Cardiac muscle cell (in vitro differentiated cells and primary cell): Measurements from ENCODE around the gene PCDHB7. TPM values are rescaled to one million over a fixed set of nuclear protein-coding genes. Genes with fewer than 3 reads are reported as not detected.
"Not testable (repeated sequence)": the region's sequence is repeated elsewhere in the genome, so short reads cannot be mapped to it uniquely, and the experiment has no call there.

Source experiments
- DNase-seq, 2 donors: peaks; one replicate each; pipeline versions ENCODE4 v3.0.0 to v3.0.0-alpha.2; 2010 to 2017; ENCODE audit warnings: low read depth in 1 of 2, low spot score in 1 of 2
- H3K27ac ChIP-seq: fragments of 200-600 bp; sonication (generic); 2 replicates; pipeline ENCODE4 v1.5.1; 2016
- H3K27me3 ChIP-seq: fragments of 200-600 bp; sonication (generic); 2 replicates; pipeline ENCODE4 v1.6.0; 2016; ENCODE audit warnings: control low read depth
- H3K36me3 ChIP-seq: fragments of 200-600 bp; sonication (generic); 2 replicates; pipeline ENCODE4 v1.5.1; 2016; ENCODE audit warnings: control low read depth
- H3K4me1 ChIP-seq: fragments of 200-600 bp; sonication (generic); 2 replicates; pipeline ENCODE4 v1.8.1; 2017; ENCODE audit warnings: low read depth, mild to moderate bottlenecking, mixed run types
- H3K4me3 ChIP-seq: fragments of 200-600 bp; sonication (generic); 2 replicates; pipeline ENCODE4 v1.5.1; 2016; ENCODE audit warnings: mild to moderate bottlenecking
- H3K9me3 ChIP-seq: fragments of 200-600 bp; sonication (generic); 2 replicates; pipeline ENCODE4 v1.5.1; 2017; ENCODE audit warnings: low read depth, mild to moderate bottlenecking, control low read depth
- polyA plus RNA-seq: library from polyadenylated mRNA; unstranded; fragments of >200 nt; fragmentation: Nextera tagmentation; extraction: Ambion mirVana; gene quantifications from 2 replicates; pipeline ENCODE4 v1.2.1, GENCODE V29; 2016
- total RNA-seq: library from RNA; depleted of rRNA; stranded (reverse); fragments of >200 nt; gene quantifications from 2 replicates; pipeline ENCODE4 v1.2.3, GENCODE V29; 2016
- TF ChIP-seq, protein P1 (sequence below): IDR thresholded peaks from 2 replicates; pipeline ENCODE4 v1.5.1; 2012; ENCODE audit warnings: low read depth, mild to moderate bottlenecking, low read length

Gene PCDHB7
- total RNA-seq (1.1 and 2.3 TPM in 2 replicates), polyA plus RNA-seq (0.40 and 1.0 TPM in 2 replicates)

DNA sequence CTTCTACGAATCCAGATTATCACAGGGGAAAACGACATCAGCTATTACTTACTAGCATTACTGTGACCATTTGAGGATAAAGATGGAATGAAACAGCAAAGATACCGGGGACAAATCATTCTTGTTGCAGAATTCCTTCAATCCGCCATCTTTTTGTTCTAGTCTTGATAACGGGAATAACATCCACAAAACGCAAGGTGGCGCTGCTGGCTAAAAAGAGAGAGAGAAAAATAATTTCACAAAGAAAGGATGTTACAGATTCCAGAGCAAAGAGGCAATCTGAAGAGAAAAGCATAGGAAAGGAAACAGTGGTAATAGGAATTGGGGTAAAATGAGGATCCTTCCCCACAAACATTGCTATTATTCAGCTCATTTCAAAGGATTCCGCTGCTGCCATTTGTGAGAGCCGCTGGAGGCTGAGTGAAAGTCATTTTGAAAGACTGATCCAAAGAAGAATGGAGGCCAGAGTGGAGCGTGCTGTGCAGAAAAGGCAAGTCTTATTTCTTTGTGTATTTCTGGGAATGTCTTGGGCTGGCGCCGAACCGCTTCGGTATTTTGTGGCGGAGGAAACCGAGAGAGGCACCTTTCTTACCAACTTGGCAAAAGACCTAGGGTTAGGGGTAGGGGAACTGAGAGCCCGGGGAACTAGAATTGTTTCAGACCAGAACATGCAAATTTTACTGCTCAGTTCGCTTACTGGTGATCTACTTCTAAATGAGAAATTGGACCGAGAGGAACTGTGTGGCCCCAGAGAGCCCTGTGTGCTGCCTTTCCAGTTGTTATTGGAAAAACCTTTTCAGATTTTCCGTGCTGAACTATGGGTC, at the start of gene PCDHB7:
Gene PCDHB7 (plus strand): TSS at position 264 of the 824 bp plus-strand sequence. CDS start 192 bp downstream, at position 456.
- no peaks in the 10 kb centered on the region for H3K27me3 ChIP-seq
- TF ChIP-seq, protein P1, sequence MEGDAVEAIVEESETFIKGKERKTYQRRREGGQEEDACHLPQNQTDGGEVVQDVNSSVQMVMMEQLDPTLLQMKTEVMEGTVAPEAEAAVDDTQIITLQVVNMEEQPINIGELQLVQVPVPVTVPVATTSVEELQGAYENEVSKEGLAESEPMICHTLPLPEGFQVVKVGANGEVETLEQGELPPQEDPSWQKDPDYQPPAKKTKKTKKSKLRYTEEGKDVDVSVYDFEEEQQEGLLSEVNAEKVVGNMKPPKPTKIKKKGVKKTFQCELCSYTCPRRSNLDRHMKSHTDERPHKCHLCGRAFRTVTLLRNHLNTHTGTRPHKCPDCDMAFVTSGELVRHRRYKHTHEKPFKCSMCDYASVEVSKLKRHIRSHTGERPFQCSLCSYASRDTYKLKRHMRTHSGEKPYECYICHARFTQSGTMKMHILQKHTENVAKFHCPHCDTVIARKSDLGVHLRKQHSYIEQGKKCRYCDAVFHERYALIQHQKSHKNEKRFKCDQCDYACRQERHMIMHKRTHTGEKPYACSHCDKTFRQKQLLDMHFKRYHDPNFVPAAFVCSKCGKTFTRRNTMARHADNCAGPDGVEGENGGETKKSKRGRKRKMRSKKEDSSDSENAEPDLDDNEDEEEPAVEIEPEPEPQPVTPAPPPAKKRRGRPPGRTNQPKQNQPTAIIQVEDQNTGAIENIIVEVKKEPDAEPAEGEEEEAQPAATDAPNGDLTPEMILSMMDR, result peak; percentile 34
- H3K4me3 ChIP-seq, result no peak within 1 kb of the TSS
- peak; percentile 18 to 24 for DNase-seq
- no peaks in the 10 kb centered on the region for H3K4me1 ChIP-seq
- H3K36me3 ChIP-seq, result no peaks in the 10 kb centered on the region
- H3K9me3 ChIP-seq, result no peaks in the 10 kb centered on the region
- no peak within 1 kb of the TSS for H3K27ac ChIP-seq

DNA sequence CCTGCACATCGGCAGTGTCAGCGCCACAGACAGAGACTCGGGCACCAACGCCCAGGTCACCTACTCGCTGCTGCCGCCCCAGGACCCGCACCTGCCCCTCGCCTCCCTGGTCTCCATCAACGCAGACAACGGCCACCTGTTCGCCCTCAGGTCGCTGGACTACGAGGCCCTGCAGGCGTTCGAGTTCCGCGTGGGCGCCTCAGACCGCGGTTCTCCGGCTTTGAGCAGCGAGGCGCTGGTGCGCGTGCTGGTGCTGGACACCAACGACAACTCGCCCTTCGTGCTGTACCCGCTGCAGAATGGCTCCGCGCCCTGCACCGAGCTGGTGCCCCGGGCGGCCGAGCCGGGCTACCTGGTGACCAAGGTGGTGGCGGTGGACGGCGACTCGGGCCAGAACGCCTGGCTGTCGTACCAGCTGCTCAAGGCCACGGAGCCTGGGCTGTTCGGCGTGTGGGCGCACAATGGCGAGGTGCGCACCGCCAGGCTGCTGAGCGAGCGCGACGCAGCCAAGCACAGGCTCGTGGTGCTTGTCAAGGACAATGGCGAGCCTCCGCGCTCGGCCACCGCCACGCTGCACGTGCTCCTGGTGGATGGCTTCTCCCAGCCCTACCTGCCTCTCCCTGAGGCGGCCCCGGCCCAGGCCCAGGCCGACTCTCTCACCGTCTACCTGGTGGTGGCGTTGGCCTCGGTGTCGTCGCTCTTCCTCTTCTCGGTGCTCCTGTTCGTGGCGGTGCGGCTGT, 48.9 kb upstream of the PCDHB7 start:
- not testable (repeated sequence) for H3K36me3 ChIP-seq, DNase-seq, H3K27me3 ChIP-seq, H3K4me1 ChIP-seq, H3K4me3 ChIP-seq, H3K27ac ChIP-seq, H3K9me3 ChIP-seq

DNA sequence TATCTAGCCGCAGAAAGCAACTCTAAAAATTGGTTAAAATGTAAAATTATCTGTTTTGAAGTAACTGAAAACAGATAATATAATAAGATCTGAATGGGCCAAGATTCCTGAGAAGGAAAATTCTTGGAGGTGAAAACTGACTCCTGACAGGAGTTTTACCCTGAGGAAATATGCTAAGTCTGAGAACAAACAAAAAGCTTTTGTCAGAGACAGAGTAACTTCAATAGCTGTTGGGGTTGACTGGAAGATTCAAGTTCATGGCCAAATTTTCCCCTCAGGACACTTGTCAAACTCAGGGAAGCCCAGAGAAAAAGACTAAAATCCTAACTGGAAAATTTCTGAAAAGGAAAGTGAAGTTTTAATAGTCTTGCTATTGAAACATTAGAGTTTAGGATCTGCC, 45.1 kb upstream of the PCDHB7 start:
- TF ChIP-seq, protein P1, result no peak
- Histone ChIP-seq H3K4me1 (peaks cover 7% of the 10 kb centered on the region), H3K4me3 (no peak overlapping the region), H3K27me3 (no peaks in the 10 kb centered on the region), H3K9me3 (no peaks in the 10 kb centered on the region), H3K36me3 (no peaks in the 10 kb centered on the region), H3K27ac (peak overlapping the region; percentile 39)
- no peak for DNase-seq

DNA sequence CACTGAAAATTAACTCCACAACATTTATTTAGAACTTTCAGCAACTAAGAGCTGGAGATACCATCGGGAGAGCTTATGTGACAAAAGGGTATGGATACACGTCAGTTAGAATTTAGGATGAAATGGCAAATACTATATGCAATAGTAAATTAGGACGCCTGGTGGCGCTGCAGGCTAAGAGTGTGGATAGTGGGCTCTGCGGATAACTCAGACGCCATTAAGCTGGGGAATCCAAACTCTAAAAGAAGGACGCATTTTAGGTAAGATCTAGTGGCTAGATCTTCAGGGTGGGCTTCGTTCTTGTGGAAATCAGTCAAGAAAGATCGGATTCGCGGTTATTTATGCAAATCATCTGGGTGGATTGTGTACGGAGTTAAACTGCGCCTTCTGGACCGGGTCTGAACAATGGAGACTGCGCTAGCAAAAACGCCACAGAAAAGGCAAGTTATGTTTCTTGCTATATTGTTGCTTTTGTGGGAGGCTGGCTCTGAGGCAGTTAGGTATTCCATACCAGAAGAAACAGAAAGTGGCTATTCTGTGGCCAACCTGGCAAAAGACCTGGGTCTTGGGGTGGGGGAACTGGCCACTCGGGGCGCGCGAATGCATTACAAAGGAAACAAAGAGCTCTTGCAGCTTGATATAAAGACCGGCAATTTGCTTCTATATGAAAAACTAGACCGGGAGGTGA, 37.3 kb upstream of the PCDHB7 start, which contains the start of gene PCDHB5:
Gene PCDHB5 (plus strand): TSS at position 177 of the 688 bp plus-strand sequence. CDS start 229 bp downstream, at position 406.
- TF ChIP-seq, protein P1, result peak; percentile 24
- H3K4me1 ChIP-seq, result no peaks in the 10 kb centered on the region
- peak; percentile 6 to 35 for DNase-seq
- no peaks in the 10 kb centered on the region for H3K27me3 ChIP-seq
- H3K9me3 ChIP-seq, result no peaks in the 10 kb centered on the region
- H3K27ac ChIP-seq, result peak within 1 kb of the TSS; percentile 51
- peak within 1 kb of the TSS; percentile 43 for H3K4me3 ChIP-seq
- peaks cover 4% of the 10 kb centered on the region for H3K36me3 ChIP-seq

DNA sequence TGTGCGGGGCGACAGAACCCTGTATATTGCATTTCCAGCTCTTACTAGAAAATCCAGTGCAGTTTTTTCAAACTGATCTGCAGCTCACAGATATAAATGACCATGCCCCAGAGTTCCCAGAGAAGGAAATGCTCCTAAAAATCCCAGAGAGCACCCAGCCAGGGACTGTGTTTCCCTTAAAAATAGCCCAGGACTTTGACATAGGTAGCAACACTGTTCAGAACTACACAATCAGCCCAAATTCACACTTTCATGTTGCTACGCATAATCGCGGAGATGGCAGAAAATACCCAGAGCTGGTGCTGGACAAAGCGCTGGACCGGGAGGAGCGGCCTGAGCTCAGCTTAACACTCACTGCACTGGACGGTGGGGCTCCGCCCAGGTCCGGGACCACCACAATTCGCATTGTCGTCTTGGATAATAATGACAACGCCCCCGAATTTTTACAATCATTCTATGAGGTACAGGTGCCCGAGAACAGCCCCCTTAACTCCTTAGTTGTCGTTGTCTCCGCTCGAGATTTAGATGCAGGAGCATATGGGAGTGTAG, 36.7 kb upstream of the PCDHB7 start:
- Histone ChIP-seq H3K4me1 (no peaks in the 10 kb centered on the region), H3K27me3 (no peaks in the 10 kb centered on the region), H3K36me3 (peaks cover 4% of the 10 kb centered on the region), H3K9me3 (no peaks in the 10 kb centered on the region), H3K27ac (no peak overlapping the region), H3K4me3 (peak overlapping the region; percentile 43)
- TF ChIP-seq, protein P1, result no peak
- no peak for DNase-seq

DNA sequence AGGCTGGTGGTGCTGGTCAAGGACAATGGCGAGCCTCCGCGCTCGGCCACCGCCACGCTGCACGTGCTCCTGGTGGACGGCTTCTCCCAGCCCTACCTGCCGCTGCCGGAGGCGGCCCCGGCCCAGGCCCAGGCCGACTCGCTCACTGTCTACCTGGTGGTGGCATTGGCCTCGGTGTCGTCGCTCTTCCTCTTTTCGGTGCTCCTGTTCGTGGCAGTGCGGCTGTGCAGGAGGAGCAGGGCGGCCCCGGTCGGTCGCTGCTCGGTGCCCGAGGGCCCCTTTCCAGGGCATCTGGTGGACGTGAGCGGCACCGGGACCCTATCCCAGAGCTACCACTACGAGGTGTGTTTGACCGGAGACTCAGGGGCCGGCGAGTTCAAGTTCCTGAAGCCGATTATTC, 35.1 kb upstream of the PCDHB7 start:
- not testable (repeated sequence) for H3K27ac ChIP-seq, H3K9me3 ChIP-seq, H3K4me1 ChIP-seq, DNase-seq, H3K27me3 ChIP-seq, H3K36me3 ChIP-seq, H3K4me3 ChIP-seq
